Subcutaneous abdominal adipose tissue (tissue), 5 donors: ENCODE results near the gene TIPRL.
"Not testable (repeated sequence)": the region's sequence is repeated elsewhere in the genome, so short reads cannot be mapped to it uniquely, and the experiment has no call there.

Experiments used
- H3K27ac ChIP-seq: one replicate; pipeline ENCODE4 v1.7.0; 2013; ENCODE audit warnings: low read depth, mild to moderate bottlenecking, inconsistent platforms, low read length, moderate library complexity
- H3K27me3 ChIP-seq, 5 donors: one replicate each; pipeline ENCODE4 v1.7.0; 2013; ENCODE audit warnings: low read length in 5 of 5, inconsistent platforms in 1 of 5; ENCODE audit not compliant: control insufficient read depth in 5 of 5, insufficient read depth in 4 of 5
- H3K36me3 ChIP-seq, 5 donors: one replicate each; pipeline ENCODE4 v1.7.0; 2013; ENCODE audit warnings: low read length in 5 of 5; ENCODE audit not compliant: control insufficient read depth in 5 of 5, insufficient read depth in 5 of 5
- H3K4me1 ChIP-seq, 5 donors: one replicate each; pipeline ENCODE4 v1.7.0; 2013; ENCODE audit warnings: low read length in 5 of 5, mild to moderate bottlenecking in 3 of 5, moderate library complexity in 1 of 5; ENCODE audit not compliant: control insufficient read depth in 5 of 5, insufficient read depth in 5 of 5
- H3K4me3 ChIP-seq, 5 donors: one replicate each; pipeline ENCODE4 v1.7.0; 2013; ENCODE audit warnings: low read length in 5 of 5, low read depth in 1 of 5
- H3K9ac ChIP-seq, 5 donors: one replicate each; pipeline ENCODE4 v1.7.0; 2013; ENCODE audit warnings: low read length in 5 of 5, mild to moderate bottlenecking in 4 of 5, moderate library complexity in 3 of 5
- H3K9me3 ChIP-seq, 5 donors: one replicate each; pipeline ENCODE4 v1.7.0; 2013; ENCODE audit warnings: low read length in 5 of 5; ENCODE audit not compliant: control insufficient read depth in 5 of 5
- donor health status: healthy.
- donor health status: healthy.
- donor health status: healthy.
- donor health status: healthy.
- donor health status: healthy.

The TIPRL gene

GRCh38 chr1:168207673-168208072 is 28.9 kb downstream of the TIPRL start:
- H3K36me3 ChIP-seq, H3K4me3 ChIP-seq, H3K9ac ChIP-seq, H3K27ac ChIP-seq, H3K27me3 ChIP-seq, H3K9me3 ChIP-seq: not testable (repeated sequence)
- peaks cover 0 to 10% (median 3%) of the 10 kb centered on the region in 5 donors for H3K4me1 ChIP-seq

GRCh38 chr1:168210312-168210711 is 31.6 kb downstream of the TIPRL start:
- no peak overlapping the region for H3K9ac ChIP-seq

GRCh38 chr1:168213349-168213748 is 34.6 kb downstream of the TIPRL start:
- no peak overlapping the region for H3K4me3 ChIP-seq
- no peaks in the 10 kb centered on the region for H3K27me3 ChIP-seq
- no peak overlapping the region for H3K9ac ChIP-seq
- no peak overlapping the region for H3K27ac ChIP-seq
- H3K4me1 ChIP-seq = no peaks in the 10 kb centered on the region
- H3K36me3 ChIP-seq = no peaks in the 10 kb centered on the region
- H3K9me3 ChIP-seq = peaks cover 0 to 12% (median 7%) of the 10 kb centered on the region in 5 donors

More at GRCh38 chr1:168210312-168210711, 31.6 kb downstream of the TIPRL start:
- no peaks in the 10 kb centered on the region for H3K27me3 ChIP-seq
- H3K4me1 ChIP-seq = no peaks in the 10 kb centered on the region
- H3K4me3 ChIP-seq = no peak overlapping the region
- peaks cover 0 to 12% (median 7%) of the 10 kb centered on the region in 5 donors for H3K9me3 ChIP-seq
- H3K36me3 ChIP-seq = no peaks in the 10 kb centered on the region
- H3K27ac ChIP-seq = no peak overlapping the region

- peaks cover 0 to 5% (median 0%) of the 10 kb centered on the region in 5 donors for H3K27me3 ChIP-seq
- H3K36me3 ChIP-seq = no peaks in the 10 kb centered on the region
- no peaks in the 10 kb centered on the region for H3K4me1 ChIP-seq
- no peak overlapping the region for H3K27ac ChIP-seq
- no peak overlapping the region for H3K4me3 ChIP-seq
- no peak overlapping the region for H3K9ac ChIP-seq
- H3K9me3 ChIP-seq = peaks cover 0 to 10% (median 7%) of the 10 kb centered on the region in 5 donors
Measured at GRCh38 chr1:168216171-168216570, 37.4 kb downstream of the TIPRL start.

GRCh38 chr1:168217664-168218063 is 38.9 kb downstream of the TIPRL start:
- H3K4me3 ChIP-seq = no peak overlapping the region

GRCh38 chr1:168218658-168219057 is 39.9 kb downstream of the TIPRL start:
- Histone ChIP-seq H3K27me3 (peaks cover 0 to 5% (median 0%) of the 10 kb centered on the region in 5 donors), H3K4me1 (no peaks in the 10 kb centered on the region), H3K36me3 (no peaks in the 10 kb centered on the region), H3K9ac (no peak overlapping the region), H3K9me3 (peaks cover 0 to 6% (median 3%) of the 10 kb centered on the region in 5 donors), H3K27ac (no peak overlapping the region), H3K4me3 (no peak overlapping the region)

More at GRCh38 chr1:168217664-168218063, 38.9 kb downstream of the TIPRL start:
- no peak overlapping the region for H3K27ac ChIP-seq
- H3K9me3 ChIP-seq = peaks cover 0 to 5% (median 5%) of the 10 kb centered on the region in 5 donors
- no peak overlapping the region for H3K9ac ChIP-seq
- peaks cover 0 to 5% (median 0%) of the 10 kb centered on the region in 5 donors for H3K27me3 ChIP-seq
- no peaks in the 10 kb centered on the region for H3K36me3 ChIP-seq
- no peaks in the 10 kb centered on the region for H3K4me1 ChIP-seq

GRCh38 chr1:168220470-168220871 is 41.7 kb downstream of the TIPRL start:
- H3K4me3 ChIP-seq = no peak overlapping the region
- H3K27me3 ChIP-seq = peaks cover 0 to 5% (median 0%) of the 10 kb centered on the region in 5 donors
- H3K36me3 ChIP-seq = no peaks in the 10 kb centered on the region
- peaks cover 0 to 6% (median 3%) of the 10 kb centered on the region in 5 donors for H3K9me3 ChIP-seq
- peaks cover 0 to 6% (median 5%) of the 10 kb centered on the region in 5 donors for H3K4me1 ChIP-seq
- no peak overlapping the region for H3K9ac ChIP-seq
- H3K27ac ChIP-seq = no peak overlapping the region

- Histone ChIP-seq H3K9ac (no peak overlapping the region), H3K4me3 (no peak overlapping the region), H3K27me3 (peaks cover 0 to 5% (median 0%) of the 10 kb centered on the region in 5 donors), H3K9me3 (peaks cover 0 to 6% (median 3%) of the 10 kb centered on the region in 5 donors), H3K4me1 (peaks cover 0 to 9% (median 7%) of the 10 kb centered on the region in 5 donors), H3K27ac (no peak overlapping the region), H3K36me3 (no peaks in the 10 kb centered on the region)
Measured at GRCh38 chr1:168221275-168221674, 42.5 kb downstream of the TIPRL start.

GRCh38 chr1:168223261-168223660 is 44.5 kb downstream of the TIPRL start:
- Histone ChIP-seq H3K4me1 (peaks cover 0 to 26% (median 25%) of the 10 kb centered on the region in 5 donors), H3K27ac (no peak overlapping the region), H3K9ac (no peak overlapping the region)

GRCh38 chr1:168223681-168224540 is 45.1 kb downstream of the TIPRL start:
- Histone ChIP-seq H3K4me1 (peaks cover 0 to 33% (median 30%) of the 10 kb centered on the region in 5 donors), H3K4me3 (no peak overlapping the region), H3K9me3 (peaks cover 0 to 6% (median 3%) of the 10 kb centered on the region in 5 donors), H3K9ac (no peak overlapping the region), H3K27ac (no peak overlapping the region), H3K36me3 (no peaks in the 10 kb centered on the region), H3K27me3 (peaks cover 0 to 5% (median 0%) of the 10 kb centered on the region in 5 donors)

More at GRCh38 chr1:168223261-168223660, 44.5 kb downstream of the TIPRL start:
- Histone ChIP-seq H3K27me3 (peaks cover 0 to 5% (median 0%) of the 10 kb centered on the region in 5 donors), H3K4me3 (no peak overlapping the region), H3K36me3 (no peaks in the 10 kb centered on the region), H3K9me3 (peaks cover 0 to 6% (median 3%) of the 10 kb centered on the region in 5 donors)
